NCI-H82 treated with DMSO at 0.1 percent for 48 hours (cell line): Measurements from ENCODE around the gene LAMTOR2.
"Not testable (repeated sequence)": the region's sequence is repeated elsewhere in the genome, so short reads cannot be mapped to it uniquely, and the experiment has no call there.

Experiments
- DNase-seq: peaks from one replicate; lab custom pipeline; 2025; ENCODE audit not compliant: unreplicated experiment; lab: John Stamatoyannopoulos, UW

Gene LAMTOR2

GRCh38 chr1:156051011-156051725, 3.4 kb upstream of the LAMTOR2 start:
- DNase-seq, result no peak

- DNase-seq, result peak; percentile 63
Measured at GRCh38 chr1:156052862-156053767, 1.5 kb upstream of the LAMTOR2 start.

GRCh38 chr1:156053768-156054499, 648 bp upstream of the LAMTOR2 start, which contains the start of gene UBQLN4:
Gene UBQLN4, minus strand, starts transcription at chr1:156053798. Its CDS starts 97 bp downstream, at chr1:156053701.
- peak; percentile 70 for DNase-seq

- no peak for DNase-seq
Measured at GRCh38 chr1:156055281-156056048, 883 bp downstream of the LAMTOR2 start.

GRCh38 chr1:156056326-156056849, 1.8 kb downstream of the LAMTOR2 start:
- no peak for DNase-seq

- DNase-seq, result no peak
Measured at GRCh38 chr1:156060937-156061636, 6.5 kb downstream of the LAMTOR2 start, which contains the start of gene RAB25. Gene RAB25, plus strand, starts transcription at chr1:156061160. Its CDS starts 241 bp downstream, at chr1:156061401.

GRCh38 chr1:156062189-156062588, 7.6 kb downstream of the LAMTOR2 start:
- no peak for DNase-seq

GRCh38 chr1:156063997-156064285, 9.4 kb downstream of the LAMTOR2 start:
- DNase-seq, result no peak

GRCh38 chr1:156064615-156065014, 10.0 kb downstream of the LAMTOR2 start:
- no peak for DNase-seq

- DNase-seq, result no peak
Measured at GRCh38 chr1:156065212-156065611, 10.6 kb downstream of the LAMTOR2 start.

GRCh38 chr1:156065871-156066270, 11.3 kb downstream of the LAMTOR2 start:
- DNase-seq, result no peak

GRCh38 chr1:156067262-156067661, 12.7 kb downstream of the LAMTOR2 start:
- no peak for DNase-seq

GRCh38 chr1:156069490-156070455, 15.2 kb downstream of the LAMTOR2 start:
- no peak for DNase-seq

GRCh38 chr1:156070548-156070947, 16.0 kb downstream of the LAMTOR2 start:
- DNase-seq, result no peak

- DNase-seq, result not testable (repeated sequence)
Measured at GRCh38 chr1:156071332-156071816, 16.8 kb downstream of the LAMTOR2 start.

- no peak for DNase-seq
Measured at GRCh38 chr1:156072251-156072650, 17.7 kb downstream of the LAMTOR2 start.

GRCh38 chr1:156073110-156073687, 18.6 kb downstream of the LAMTOR2 start:
- DNase-seq, result no peak

- peak; percentile 89 for DNase-seq
Measured at GRCh38 chr1:156073740-156074139, 19.2 kb downstream of the LAMTOR2 start.
